WTC11 (cell line): Measurements from ENCODE around the gene SMIM5.

Source experiments
- IRF2 ChIP-seq: sonication (generic); formaldehyde crosslinking; IDR thresholded peaks from 2 replicates; pipeline ENCODE4 v1.8.0; 2022; ENCODE audit warnings: low read depth, missing genetic modification reagents, borderline replicate concordance
- TF ChIP-seq, protein P1 (sequence below): fragments of 200-600 bp; IDR thresholded peaks from 2 replicates; pipeline ENCODE4 v1.8.0; 2022; ENCODE audit warnings: antibody characterized with exemption
- TF ChIP-seq, protein P2 (sequence below): sonication (generic); formaldehyde crosslinking; IDR thresholded peaks from 2 replicates; pipeline ENCODE4 v1.8.0; 2022; ENCODE audit warnings: mild to moderate bottlenecking, missing genetic modification reagents
- TF ChIP-seq, protein P3 (sequence below): sonication (generic); formaldehyde crosslinking; conservative IDR thresholded peaks from 2 replicates; pipeline ENCODE4 v1.8.1; 2022; ENCODE audit warnings: mild to moderate bottlenecking, missing genetic modification reagents

DNA sequence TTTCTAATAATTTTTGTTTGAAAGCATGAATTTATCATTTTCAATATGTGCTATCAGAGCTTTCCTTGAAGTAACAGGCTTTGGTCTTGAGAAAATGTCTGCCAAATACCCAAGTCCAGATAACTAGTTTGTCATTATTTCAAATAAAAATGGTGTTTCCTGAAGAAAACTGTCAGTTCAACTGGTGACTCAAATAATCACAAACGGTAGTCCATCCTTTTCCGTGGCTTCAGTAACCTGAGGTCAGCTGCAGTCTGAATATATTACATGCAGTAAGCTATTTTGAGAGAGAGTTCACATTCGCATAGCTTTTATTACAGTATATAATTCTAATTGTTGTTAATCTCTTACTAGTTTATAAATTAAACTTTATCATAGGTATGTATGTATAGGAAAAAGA, 43.2 kb downstream of the SMIM5 start:
- TF ChIP-seq, protein P1, sequence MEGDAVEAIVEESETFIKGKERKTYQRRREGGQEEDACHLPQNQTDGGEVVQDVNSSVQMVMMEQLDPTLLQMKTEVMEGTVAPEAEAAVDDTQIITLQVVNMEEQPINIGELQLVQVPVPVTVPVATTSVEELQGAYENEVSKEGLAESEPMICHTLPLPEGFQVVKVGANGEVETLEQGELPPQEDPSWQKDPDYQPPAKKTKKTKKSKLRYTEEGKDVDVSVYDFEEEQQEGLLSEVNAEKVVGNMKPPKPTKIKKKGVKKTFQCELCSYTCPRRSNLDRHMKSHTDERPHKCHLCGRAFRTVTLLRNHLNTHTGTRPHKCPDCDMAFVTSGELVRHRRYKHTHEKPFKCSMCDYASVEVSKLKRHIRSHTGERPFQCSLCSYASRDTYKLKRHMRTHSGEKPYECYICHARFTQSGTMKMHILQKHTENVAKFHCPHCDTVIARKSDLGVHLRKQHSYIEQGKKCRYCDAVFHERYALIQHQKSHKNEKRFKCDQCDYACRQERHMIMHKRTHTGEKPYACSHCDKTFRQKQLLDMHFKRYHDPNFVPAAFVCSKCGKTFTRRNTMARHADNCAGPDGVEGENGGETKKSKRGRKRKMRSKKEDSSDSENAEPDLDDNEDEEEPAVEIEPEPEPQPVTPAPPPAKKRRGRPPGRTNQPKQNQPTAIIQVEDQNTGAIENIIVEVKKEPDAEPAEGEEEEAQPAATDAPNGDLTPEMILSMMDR = no peak
- TF ChIP-seq, protein P2, sequence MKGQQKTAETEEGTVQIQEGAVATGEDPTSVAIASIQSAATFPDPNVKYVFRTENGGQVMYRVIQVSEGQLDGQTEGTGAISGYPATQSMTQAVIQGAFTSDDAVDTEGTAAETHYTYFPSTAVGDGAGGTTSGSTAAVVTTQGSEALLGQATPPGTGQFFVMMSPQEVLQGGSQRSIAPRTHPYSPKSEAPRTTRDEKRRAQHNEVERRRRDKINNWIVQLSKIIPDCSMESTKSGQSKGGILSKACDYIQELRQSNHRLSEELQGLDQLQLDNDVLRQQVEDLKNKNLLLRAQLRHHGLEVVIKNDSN (CRISPR knock-in tag) = no peak
- no peak for TF ChIP-seq IRF2 (CRISPR knock-in tag)
- TF ChIP-seq, protein P3, sequence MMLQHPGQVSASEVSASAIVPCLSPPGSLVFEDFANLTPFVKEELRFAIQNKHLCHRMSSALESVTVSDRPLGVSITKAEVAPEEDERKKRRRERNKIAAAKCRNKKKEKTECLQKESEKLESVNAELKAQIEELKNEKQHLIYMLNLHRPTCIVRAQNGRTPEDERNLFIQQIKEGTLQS (CRISPR knock-in tag) = no peak
